Lower leg skin (tissue), 3 donors: ENCODE results near the gene SUPT5H.

ENCODE experiments used
- POLR2A ChIP-seq, 2 donors: fragments of 450-650 bp; IDR thresholded peaks; one replicate each; pipeline ENCODE4 v1.6.1; 2016 to 2017; ENCODE audit warnings: antibody characterized with exemption in 2 of 2, mild to moderate bottlenecking in 1 of 2, moderate library complexity in 1 of 2
- TF ChIP-seq, protein P1 (sequence below), 3 donors: fragments of 450-650 bp; IDR thresholded peaks; one replicate each; pipeline ENCODE4 v1.5.1; 2016; ENCODE audit warnings: antibody characterized with exemption in 3 of 3, mild to moderate bottlenecking in 3 of 3, moderate library complexity in 2 of 3

DNA sequence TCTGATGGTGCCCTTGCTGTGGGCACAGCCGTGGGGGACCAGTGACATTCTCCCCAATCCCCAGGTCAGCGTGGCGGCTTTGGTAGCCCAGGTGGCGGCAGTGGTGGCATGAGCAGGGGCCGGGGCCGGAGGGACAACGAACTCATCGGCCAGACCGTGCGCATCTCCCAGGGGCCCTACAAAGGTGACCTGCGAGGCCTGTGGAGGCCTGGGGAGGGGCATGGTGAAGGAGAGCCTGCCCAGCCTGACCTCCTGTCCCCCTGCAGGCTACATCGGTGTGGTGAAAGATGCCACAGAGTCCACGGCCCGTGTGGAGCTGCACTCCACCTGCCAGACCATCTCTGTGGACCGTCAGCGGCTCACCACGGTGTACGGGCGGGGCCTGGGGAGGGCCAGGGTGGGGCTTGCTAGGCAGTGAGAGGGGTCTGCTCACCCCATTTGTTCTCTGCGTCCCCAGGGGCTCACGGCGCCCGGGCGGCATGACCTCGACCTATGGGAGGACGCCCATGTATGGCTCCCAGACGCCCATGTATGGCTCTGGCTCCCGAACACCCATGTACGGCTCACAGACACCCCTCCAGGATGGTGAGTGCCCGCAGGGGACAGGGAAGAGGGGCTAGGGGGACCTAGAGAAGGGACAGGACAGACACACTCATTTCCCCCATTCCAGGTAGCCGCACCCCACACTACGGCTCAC lies 27.5 kb downstream of the SUPT5H start:
- TF ChIP-seq, protein P1, sequence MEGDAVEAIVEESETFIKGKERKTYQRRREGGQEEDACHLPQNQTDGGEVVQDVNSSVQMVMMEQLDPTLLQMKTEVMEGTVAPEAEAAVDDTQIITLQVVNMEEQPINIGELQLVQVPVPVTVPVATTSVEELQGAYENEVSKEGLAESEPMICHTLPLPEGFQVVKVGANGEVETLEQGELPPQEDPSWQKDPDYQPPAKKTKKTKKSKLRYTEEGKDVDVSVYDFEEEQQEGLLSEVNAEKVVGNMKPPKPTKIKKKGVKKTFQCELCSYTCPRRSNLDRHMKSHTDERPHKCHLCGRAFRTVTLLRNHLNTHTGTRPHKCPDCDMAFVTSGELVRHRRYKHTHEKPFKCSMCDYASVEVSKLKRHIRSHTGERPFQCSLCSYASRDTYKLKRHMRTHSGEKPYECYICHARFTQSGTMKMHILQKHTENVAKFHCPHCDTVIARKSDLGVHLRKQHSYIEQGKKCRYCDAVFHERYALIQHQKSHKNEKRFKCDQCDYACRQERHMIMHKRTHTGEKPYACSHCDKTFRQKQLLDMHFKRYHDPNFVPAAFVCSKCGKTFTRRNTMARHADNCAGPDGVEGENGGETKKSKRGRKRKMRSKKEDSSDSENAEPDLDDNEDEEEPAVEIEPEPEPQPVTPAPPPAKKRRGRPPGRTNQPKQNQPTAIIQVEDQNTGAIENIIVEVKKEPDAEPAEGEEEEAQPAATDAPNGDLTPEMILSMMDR (IDR thresholded peaks at IDR 0.05) = no peak
- no peak for TF ChIP-seq POLR2A (IDR thresholded peaks at IDR 0.05)
